HG02981 (cell line): ENCODE measurements around the gene TRAPPC6A.
"Not testable (repeated sequence)": the region's sequence is repeated elsewhere in the genome, so short reads cannot be mapped to it uniquely, and the experiment has no call there.

Experiments used
- ATAC-seq: cut with Tn5 transposase; IDR thresholded peaks from one replicate; pipeline ENCODE4 v1.9.1; 2021; ENCODE audit warnings: mild to moderate bottlenecking, moderate library complexity; ENCODE audit not compliant: unreplicated experiment

The TRAPPC6A gene

DNA sequence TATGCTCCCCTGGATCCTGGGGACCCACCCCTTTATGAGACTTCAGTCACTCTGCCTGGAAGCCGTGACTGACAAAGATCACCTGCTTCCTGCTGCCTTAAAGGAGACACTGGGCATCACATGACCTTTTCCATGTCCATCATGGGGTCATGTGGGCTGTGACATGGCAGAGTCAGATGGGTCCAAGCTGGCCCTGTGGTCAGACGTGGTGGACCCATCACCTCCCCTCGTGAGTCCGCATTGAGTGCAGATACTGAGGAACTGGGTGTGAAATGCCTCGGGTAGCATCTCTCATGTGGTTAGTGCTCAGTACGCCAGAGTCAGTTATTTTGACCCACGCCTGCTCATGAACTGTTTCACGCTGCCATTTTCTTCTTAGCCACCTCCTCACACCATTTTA, 44.4 kb downstream of the TRAPPC6A start:
- no peak for ATAC-seq

DNA sequence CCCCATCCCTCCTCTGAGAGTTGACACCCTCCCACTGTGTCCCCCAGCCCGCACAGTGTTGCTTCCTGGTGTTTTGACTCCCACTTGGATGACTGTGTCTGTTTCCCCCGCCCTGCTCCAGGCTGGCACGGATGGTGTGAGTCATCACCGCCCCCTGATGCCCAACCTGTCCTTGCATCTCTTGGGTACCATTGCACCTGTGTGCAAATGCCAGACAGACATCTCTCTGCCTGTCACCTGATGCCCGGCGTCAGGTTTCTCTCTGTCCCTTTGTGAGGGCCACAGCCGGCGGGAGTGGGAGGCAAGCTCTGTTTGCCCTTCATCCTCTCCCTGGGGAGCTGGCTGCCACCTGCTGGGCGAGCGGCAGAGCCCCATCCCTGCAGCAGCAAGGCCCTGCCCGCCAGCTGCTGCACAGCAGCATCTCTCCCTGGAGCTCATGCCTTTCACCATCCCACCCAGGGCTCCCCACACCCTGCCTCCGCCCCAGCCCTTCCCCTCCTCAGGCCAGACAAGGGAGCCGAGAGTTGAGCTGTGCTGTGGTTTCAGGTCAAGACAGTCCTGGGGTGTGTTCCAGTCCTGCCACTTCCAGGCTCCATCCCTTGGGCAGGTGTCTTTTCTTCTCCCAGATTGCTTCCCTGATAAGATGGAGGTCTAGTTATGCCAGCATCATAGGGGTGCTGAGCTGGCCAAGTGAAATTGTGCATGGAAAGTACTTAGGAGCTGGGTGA, 47.0 kb downstream of the TRAPPC6A start:
- ATAC-seq = no peak

GRCh38 chr19:45130236-45130635, 47.8 kb downstream of the TRAPPC6A start:
- no peak for ATAC-seq

GRCh38 chr19:45128806-45129205, 49.2 kb downstream of the TRAPPC6A start:
- no peak for ATAC-seq

- no peak for ATAC-seq
Observed at GRCh38 chr19:45128146-45128545, 49.9 kb downstream of the TRAPPC6A start.

- ATAC-seq = no peak
Observed at GRCh38 chr19:45126654-45127053, 51.4 kb downstream of the TRAPPC6A start.

DNA sequence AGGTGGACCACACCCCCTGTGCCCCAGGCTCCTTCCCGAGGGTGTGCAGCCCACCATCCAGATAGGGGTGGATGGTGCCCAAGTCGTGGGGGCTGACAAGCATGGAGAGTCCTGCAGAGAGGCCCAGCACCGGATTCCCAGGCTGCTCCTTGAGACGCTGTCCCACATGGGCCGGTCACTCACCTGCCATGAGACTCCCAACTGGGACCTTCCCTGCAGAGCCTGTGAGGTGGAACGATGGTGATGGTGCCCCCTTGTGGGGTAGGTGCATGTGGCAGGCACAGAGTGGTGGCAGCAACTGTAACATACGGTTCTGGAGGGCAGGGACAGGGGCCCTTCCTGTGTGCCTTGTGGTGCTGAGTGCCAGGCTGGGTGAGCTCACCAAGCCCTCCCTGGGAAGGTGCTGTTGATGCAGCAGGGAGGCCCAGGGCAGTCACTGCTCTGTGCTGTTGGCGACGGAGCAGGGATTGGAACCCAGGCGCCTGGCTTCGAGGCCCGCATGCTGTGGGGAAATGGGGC, 52.0 kb downstream of the TRAPPC6A start:
- no peak for ATAC-seq

DNA sequence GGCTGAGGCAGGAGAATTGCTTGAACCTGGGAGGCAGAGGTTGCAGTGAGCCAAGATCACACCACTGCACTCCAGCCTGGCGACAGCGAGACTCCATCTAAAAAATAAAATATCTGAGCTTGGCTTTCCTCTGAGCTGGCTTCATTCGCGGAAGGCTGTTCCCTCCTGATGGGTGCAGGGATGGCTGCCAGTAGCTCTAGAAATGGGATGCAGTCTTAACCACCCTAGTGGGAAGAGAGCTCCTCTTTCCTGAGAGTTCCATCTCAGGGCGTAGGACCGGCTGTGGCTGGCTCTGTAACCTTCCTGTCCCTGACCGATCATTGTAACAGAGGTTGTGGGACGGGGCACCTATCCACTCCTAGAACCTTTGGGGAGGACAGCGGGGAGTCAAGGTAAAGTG, 52.7 kb downstream of the TRAPPC6A start:
- ATAC-seq = no peak

- ATAC-seq = no peak
Observed at GRCh38 chr19:45124021-45124420, 54.0 kb downstream of the TRAPPC6A start.

DNA sequence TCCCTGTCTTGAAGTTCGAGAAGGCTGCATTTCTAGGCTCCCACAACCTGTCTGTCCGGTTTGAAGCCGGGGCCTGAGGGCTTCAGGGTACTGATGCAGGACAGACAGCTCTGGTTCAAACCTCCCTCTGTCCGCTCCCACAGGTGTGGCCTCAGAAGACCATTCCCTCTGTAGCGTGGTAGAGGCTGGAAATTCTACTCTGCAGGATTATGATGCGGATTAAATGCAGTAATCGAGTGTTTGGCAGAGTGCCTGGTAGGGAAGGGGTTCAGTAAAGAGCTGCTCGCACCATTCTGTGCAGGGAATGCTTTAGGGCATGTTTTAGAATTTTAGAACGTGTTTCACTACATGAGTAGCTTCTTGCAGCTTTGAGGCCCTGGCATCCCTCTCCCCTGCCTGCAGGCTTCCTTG, 54.6 kb downstream of the TRAPPC6A start:
- no peak for ATAC-seq

GRCh38 chr19:45122832-45123231, 55.2 kb downstream of the TRAPPC6A start:
- no peak for ATAC-seq

GRCh38 chr19:45121827-45122345, 56.2 kb downstream of the TRAPPC6A start:
- no peak for ATAC-seq

- no peak for ATAC-seq
Observed at GRCh38 chr19:45119582-45119981, 58.5 kb downstream of the TRAPPC6A start.

DNA sequence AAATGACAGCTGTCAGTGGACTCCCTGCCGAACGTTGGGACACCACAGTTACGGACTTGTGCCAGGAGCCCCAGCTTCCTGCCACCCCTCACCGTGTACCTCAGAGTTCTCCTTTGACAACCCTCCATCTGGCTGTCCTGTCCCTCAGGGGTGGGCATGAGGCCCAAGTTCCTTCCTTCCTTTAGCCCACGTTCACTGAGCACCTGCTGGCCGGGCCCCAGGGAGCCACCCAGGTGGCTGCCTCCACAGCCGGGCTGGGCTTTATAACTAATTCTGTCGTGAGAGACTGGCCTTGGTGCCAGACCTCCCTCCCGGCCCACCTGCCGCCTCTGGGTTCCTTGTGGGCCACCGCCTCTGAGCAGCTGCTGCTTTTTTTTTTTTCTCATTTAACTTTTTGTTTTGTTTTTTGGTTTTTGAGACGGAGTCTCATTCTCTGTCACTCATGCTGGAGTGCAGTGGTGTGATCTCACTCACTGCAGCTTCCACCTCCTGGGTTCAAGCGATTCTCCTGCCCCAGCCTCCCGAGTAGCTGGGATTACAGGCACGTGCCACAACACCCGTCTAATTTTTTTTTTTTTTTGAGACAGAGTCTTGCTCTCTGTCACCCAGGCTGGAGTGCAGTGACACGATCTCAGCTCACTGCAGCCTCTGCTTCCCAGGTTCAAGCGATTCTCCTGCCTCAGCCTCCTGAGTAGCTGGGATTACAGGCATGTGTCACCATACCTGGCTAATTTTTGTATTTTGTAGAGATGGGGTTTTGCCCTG, 59.3 kb downstream of the TRAPPC6A start:
- not testable (repeated sequence) for ATAC-seq

DNA sequence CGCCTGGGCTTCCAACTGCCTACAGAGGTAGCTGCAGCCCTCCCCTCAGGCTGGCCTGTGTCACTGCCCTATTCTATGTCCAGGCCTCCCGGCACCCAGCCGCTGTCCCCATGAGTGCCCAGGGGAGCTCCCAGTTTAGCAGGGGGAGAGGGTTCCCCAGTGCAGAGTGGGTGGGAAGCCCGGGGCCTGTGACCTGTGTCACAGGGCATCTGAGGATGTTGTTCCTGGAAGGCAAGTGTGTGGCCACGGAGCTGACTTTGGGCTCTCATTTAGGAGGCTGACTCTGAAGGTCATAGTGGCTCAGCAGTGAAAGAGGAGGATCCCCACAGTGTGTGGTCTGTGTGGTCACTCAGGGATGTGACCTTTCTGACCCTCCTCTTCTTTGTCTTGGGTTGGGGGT, 59.9 kb downstream of the TRAPPC6A start:
- ATAC-seq = no peak

GRCh38 chr19:45117671-45118070, 60.4 kb downstream of the TRAPPC6A start:
- no peak for ATAC-seq

DNA sequence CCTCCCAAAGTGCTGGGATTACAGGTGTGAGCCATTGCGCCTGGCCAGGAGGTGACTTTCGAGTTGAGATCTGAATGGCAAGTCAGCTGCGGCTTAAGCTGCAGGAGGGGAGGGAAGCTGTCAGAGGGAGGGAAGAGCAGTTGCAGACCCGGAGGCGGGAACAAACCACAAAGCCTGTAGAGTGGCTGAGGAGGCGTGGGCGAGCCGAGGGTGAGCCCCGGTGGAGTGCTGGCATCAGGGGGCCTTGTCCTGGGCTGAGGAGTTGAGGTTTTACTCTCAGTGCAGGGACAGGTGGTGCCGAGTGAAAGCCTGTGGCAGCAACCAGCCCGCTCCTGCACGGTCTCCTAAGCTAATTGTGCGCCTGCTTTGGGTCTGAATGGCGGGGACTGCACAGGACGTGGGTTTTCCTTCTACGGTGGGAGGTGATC, 60.9 kb downstream of the TRAPPC6A start:
- no peak for ATAC-seq

- no peak for ATAC-seq
Observed at GRCh38 chr19:45115809-45116615, 62.0 kb downstream of the TRAPPC6A start.

DNA sequence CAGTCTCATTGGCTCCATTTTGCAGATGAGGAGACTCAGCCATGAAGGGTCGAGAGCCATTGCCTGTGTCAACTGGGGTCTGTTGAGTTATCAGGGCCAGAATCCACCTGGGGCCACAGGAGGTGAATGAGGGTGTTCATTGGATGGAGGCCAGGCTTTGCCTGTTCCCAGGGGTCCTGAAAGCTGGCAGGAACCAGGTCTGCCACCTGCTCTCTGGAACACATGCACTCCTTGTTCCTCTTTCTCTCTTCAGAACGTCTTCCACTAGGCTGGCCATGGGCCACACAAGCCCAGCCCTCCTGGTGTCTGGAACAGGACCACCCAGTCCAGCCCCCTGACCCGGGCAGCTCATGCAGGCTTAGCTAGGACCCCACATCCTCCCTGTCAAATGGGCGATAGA, 63.9 kb downstream of the TRAPPC6A start:
- no peak for ATAC-seq

DNA sequence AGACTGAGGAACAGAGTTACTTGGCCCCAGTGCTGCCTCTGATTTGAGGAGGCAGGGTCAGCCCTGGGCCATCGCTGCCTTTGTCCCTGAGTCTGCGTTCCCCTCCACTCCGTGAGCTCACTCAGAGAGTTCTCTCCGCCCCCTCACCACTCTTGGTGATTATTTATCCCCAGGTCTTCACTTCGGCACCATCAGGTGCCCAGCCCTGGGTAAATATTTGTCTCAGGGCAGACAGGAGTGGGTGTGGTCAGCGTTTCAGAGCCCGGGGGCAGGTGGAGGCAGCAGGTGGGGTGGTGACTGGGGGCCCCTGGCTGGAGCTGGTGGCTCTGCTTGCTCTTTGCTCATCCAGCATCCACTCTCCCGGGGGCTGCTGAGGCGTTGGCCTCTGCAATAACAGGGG, 64.4 kb downstream of the TRAPPC6A start:
- no peak for ATAC-seq
